Naive thymus-derived CD8-positive, alpha-beta T cell (primary cell): ENCODE measurements around the gene TSPO. TPM values are rescaled to one million over a fixed set of nuclear protein-coding genes. Genes with fewer than 3 reads are reported as not detected.
A peak's percentile ranks its signal among the peaks of the same experiment; 100 is the strongest.

Experiments
- ATAC-seq, 2 donors: fragments of 150-1000 bp; cut with Tn5 transposase in 1 of 2; sonication (Bioruptor Pico), chemical (Tn5 transposase) in 1 of 2; 1 replicate in 1 of 2; 2 replicates in 1 of 2; pipeline ENCODE4 v1.10.0; 2021; ENCODE audit warnings: mild to moderate bottlenecking in 2 of 2, moderate library complexity in 2 of 2
- POLR2A ChIA-PET: fragments of 350-600 bp; sonication (Branson Sonifier 250); formaldehyde crosslinking; loops from one replicate; lab custom pipeline; 2021; ENCODE audit warnings: antibody characterized with exemption; lab: Charles Lee
- DNase-seq, 10 donors: peaks; one replicate each; pipeline versions ENCODE4 v3.0.0 to v3.0.0-alpha.2; 2020 to 2022
- H3K27ac Mint-ChIP-seq, 10 donors: one replicate each; pipeline ENCODE4 v1.8.0; 2020 to 2022; ENCODE audit warnings: mild to moderate bottlenecking in 10 of 10, mixed read lengths in 10 of 10, moderate library complexity in 4 of 10, inconsistent platforms in 1 of 10
- H3K27me3 Mint-ChIP-seq, 5 donors: one replicate each; pipeline ENCODE4 v1.8.0; 2021 to 2022; ENCODE audit warnings: mixed read lengths in 5 of 5
- H3K36me3 Mint-ChIP-seq, 3 donors: one replicate each; pipeline ENCODE4 v1.8.0; 2020 to 2022; ENCODE audit warnings: mixed read lengths in 3 of 3, mild to moderate bottlenecking in 2 of 3, inconsistent platforms in 1 of 3
- H3K4me1 Mint-ChIP-seq, 4 donors: one replicate each; pipeline ENCODE4 v1.8.0; 2021 to 2022; ENCODE audit warnings: mixed read lengths in 4 of 4
- H3K4me3 Mint-ChIP-seq, 10 donors: one replicate each; pipeline ENCODE4 v1.8.0; 2020 to 2022; ENCODE audit warnings: mild to moderate bottlenecking in 10 of 10, mixed read lengths in 10 of 10, moderate library complexity in 6 of 10, inconsistent platforms in 1 of 10
- H3K9me3 Mint-ChIP-seq, 9 donors: one replicate each; pipeline ENCODE4 v1.8.0; 2020 to 2022; ENCODE audit warnings: mixed read lengths in 9 of 9, mild to moderate bottlenecking in 3 of 9, inconsistent platforms in 1 of 9, moderate library complexity in 1 of 9
- polyA plus RNA-seq, 3 donors: library from polyadenylated mRNA; unstranded; fragments of 300-500 nt; fragmentation: Illumina TruSeq; gene quantifications; one replicate each; pipeline ENCODE4 v1.2.3, GENCODE V29; 2021
- total RNA-seq, 8 experiments: library from RNA in 2 of 8; stranded (reverse) in 2 of 8; gene quantifications; one replicate each; pipeline ENCODE4 v1.2.3 and lab custom pipeline; 2021 to 2026

Gene TSPO
- total and polyA plus RNA-seq, 5 experiments from 2014 or later = 64.0 to 305 (median 284) TPM

DNA sequence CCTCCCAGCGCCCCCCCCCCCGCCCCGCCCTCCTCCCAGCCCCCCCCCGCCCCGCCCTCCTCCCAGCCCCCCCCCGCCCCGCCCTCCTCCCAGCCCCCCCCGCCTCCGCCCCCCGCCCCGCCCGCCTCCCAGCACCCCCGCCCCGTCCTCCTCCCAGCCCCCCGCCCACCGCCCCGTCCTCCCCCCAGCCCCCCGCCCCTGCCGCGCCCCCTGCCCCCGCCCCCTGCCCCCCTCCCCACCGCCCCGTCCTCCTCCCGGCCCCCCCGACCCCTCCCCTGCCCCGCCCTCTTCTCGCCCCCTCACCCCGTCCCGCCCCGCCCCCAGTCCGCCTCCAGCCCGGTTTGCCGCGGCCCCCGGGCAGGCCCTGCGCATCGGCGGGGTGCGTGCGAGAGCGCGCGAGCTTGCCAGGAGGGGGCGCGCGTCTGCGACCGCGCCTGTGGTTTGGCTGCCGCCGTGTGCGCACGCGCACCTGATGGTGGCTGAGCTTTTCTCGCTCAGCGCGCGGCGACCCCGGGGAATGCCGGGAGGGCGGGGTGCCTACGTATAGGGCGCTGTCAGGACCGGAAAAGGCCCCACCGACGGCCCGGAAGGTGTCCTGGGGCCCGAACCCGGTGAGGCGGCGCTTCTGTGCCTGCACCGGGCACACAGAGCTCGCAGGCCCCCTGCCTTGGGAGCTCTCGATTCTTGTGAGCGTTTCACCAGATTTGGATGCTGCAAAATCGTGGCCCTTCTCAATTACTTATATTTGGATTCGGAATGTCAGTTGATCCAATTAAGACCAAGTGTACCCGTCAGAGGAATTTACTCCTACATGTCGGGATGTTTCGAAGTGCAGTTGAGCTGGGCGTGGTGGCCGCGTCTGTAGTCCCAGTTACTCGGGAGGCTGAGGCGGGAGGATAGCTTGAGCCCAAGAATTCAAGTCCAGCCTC, 36.1 kb downstream of the TSPO start:
- peak; percentile 89 to 92 for ATAC-seq

DNA sequence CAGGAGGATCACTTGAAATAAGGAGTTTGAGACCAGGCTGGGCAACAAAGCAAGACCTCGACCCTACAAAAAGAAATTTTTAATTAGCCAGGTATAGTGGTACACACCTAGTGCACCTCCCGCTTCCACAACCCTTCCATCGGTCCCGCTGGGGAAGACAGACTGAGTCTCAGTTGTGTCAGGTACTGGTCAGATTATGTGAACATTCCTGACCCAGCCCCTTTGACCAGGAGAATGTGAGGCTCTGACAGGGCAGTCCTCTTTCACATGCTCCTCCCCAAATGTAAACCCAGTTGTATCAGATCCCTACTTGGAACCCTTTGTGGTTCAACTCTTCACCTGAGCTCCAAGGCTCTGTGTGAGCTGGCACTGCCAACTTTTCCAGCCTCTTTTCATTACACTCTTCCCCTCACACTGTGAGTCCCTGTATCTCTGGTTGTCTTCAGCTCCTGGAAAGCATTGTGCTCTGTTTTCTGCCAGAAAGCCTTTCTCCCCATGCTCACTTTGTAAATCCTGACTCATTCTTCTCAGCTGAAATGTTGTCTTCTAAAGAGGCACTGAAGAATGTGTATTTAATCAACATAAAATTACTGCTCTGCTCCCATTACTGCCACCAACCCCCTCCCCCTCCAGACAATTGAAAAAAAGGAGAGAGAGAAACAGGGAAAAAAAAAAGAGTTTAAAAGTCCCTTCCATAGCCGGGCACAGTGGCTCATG, 37.6 kb downstream of the TSPO start:
- DNase-seq (peak in 1 of 10 donors; percentile 51), ATAC-seq (no peak)
- Mint-ChIP-seq H3K9me3 (peaks cover 0 to 3% (median 0%) of the 10 kb centered on the region in 9 donors), H3K36me3 (peaks cover 0 to 2% (median 0%) of the 10 kb centered on the region in 3 donors), H3K4me3 (peak overlapping the region in 8 of 10 donors; percentile 37 to 71 (median 54)), H3K4me1 (peaks cover 8 to 25% (median 18%) of the 10 kb centered on the region in 4 donors), H3K27me3 (peaks cover 0 to 2% (median 0%) of the 10 kb centered on the region in 5 donors), H3K27ac (peak overlapping the region in 9 of 10 donors; percentile 49 to 95 (median 91))
- POLR2A ChIA-PET = interaction anchor here (0.6 to 1.5 kb wide), 5 partner anchors 10 to 330 kb away, joined by 3 to 5 read pairs (median 4); no protein-coding TSS in a partner anchor

More for the DNA sequence above, 36.1 kb downstream of the TSPO start:
- peak overlapping the region; percentile 74 to 87 (median 83) for H3K4me3 Mint-ChIP-seq
- peak; percentile 93 to 98 (median 95) for DNase-seq
- H3K27ac Mint-ChIP-seq = peak overlapping the region; percentile 94 to 99 (median 98)
- H3K4me1 Mint-ChIP-seq = peaks cover 13 to 30% (median 20%) of the 10 kb centered on the region in 4 donors
- POLR2A ChIA-PET = interaction anchor here (0.6 to 2.8 kb wide), 11 partner anchors 8 to 1292 kb away, joined by 3 to 33 read pairs (median 4); partner anchors contain the start of genes ARFGAP3, BIK, CYB5R3 and MCAT
- peaks cover 0 to 2% (median 0%) of the 10 kb centered on the region in 5 donors for H3K27me3 Mint-ChIP-seq
- H3K36me3 Mint-ChIP-seq = peaks cover 0 to 2% (median 2%) of the 10 kb centered on the region in 3 donors
- H3K9me3 Mint-ChIP-seq = peaks cover 0 to 3% (median 0%) of the 10 kb centered on the region in 9 donors

DNA sequence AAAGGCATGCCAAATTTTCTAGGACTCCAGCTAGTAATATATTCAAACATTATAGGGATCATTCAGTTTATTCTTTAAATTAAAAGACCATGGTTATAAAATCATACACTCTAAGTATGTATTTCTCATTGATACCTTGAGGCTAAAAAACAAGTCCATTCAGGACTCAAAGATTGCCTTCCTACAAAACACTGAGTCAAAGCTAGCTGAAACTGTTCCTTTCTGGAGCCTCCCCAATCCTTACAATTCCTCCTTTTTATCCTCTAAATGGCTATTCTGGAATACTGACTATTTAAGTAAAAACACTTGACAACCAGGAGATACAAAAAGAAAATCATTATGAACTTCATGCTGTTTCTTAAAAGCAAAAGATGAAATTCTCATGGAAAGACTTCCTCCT, 40.5 kb downstream of the TSPO start:
- peaks cover 0 to 2% (median 0%) of the 10 kb centered on the region in 3 donors for H3K36me3 Mint-ChIP-seq
- H3K9me3 Mint-ChIP-seq = peaks cover 0 to 3% (median 0%) of the 10 kb centered on the region in 9 donors
- DNase-seq (no peak), ATAC-seq (no peak)
- peaks cover 0 to 2% (median 0%) of the 10 kb centered on the region in 5 donors for H3K27me3 Mint-ChIP-seq
- POLR2A ChIA-PET = no interaction called here
- peaks cover 0 to 9% (median 4%) of the 10 kb centered on the region in 4 donors for H3K4me1 Mint-ChIP-seq
- no peak overlapping the region for H3K27ac Mint-ChIP-seq
- H3K4me3 Mint-ChIP-seq = no peak overlapping the region

- POLR2A ChIA-PET = interaction anchor here (0.6 kb wide), 1 partner anchor 1011 kb away, joined by 3 read pairs; no protein-coding TSS in a partner anchor
- no peak overlapping the region for H3K27ac Mint-ChIP-seq
These were observed 46.0 kb downstream of the TSPO start for GRCh38 chr22:43197271-43197941.

DNA sequence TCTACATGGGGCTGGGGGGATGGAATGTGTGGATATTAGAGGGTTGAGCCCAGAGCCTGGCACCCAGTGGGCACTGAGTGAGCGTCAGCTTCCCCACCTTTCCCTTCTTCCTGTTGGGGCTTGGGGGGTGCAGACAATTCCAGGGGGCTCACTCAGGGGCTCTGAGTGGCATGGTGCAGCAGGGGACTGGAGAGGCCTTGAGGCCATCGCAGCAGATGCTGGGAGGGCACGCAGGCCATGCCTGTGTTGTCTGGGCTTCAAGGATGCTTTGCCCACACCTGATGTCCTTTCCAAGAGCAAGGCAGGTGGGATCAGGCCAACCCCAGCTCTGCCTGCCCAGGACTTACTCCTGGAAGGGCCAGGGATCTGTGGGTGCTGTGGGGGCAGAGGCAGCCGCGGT, 46.8 kb downstream of the TSPO start:
- H3K27ac Mint-ChIP-seq = peak overlapping the region in 1 of 10 donors; percentile 49
- no peaks in the 10 kb centered on the region for H3K36me3 Mint-ChIP-seq
- H3K9me3 Mint-ChIP-seq = no peaks in the 10 kb centered on the region
- POLR2A ChIA-PET = interaction anchor here (0.6 kb wide), 1 partner anchor 1011 kb away, joined by 3 read pairs; no protein-coding TSS in a partner anchor
- H3K4me1 Mint-ChIP-seq = no peaks in the 10 kb centered on the region
- ATAC-seq (no peak), DNase-seq (peak in 1 of 10 donors; percentile 10)
- H3K4me3 Mint-ChIP-seq = no peak overlapping the region
- H3K27me3 Mint-ChIP-seq = peaks cover 0 to 3% (median 0%) of the 10 kb centered on the region in 5 donors

More at GRCh38 chr22:43197271-43197941, 46.0 kb downstream of the TSPO start:
- Mint-ChIP-seq H3K4me3 (no peak overlapping the region), H3K36me3 (no peaks in the 10 kb centered on the region), H3K27me3 (peaks cover 0 to 3% (median 0%) of the 10 kb centered on the region in 5 donors), H3K4me1 (no peaks in the 10 kb centered on the region), H3K9me3 (no peaks in the 10 kb centered on the region)
- DNase-seq (peak in 1 of 10 donors; percentile 4), ATAC-seq (no peak)

GRCh38 chr22:43198936-43199335, 47.6 kb downstream of the TSPO start:
- no peak overlapping the region for H3K27ac Mint-ChIP-seq
- POLR2A ChIA-PET = no interaction called here
- H3K36me3 Mint-ChIP-seq = no peaks in the 10 kb centered on the region
- no peak overlapping the region for H3K4me3 Mint-ChIP-seq
- DNase-seq = peak in 1 of 10 donors; percentile 4
- ATAC-seq = no peak
- no peaks in the 10 kb centered on the region for H3K9me3 Mint-ChIP-seq
- no peaks in the 10 kb centered on the region for H3K4me1 Mint-ChIP-seq
- H3K27me3 Mint-ChIP-seq = peaks cover 0 to 3% (median 0%) of the 10 kb centered on the region in 5 donors

DNA sequence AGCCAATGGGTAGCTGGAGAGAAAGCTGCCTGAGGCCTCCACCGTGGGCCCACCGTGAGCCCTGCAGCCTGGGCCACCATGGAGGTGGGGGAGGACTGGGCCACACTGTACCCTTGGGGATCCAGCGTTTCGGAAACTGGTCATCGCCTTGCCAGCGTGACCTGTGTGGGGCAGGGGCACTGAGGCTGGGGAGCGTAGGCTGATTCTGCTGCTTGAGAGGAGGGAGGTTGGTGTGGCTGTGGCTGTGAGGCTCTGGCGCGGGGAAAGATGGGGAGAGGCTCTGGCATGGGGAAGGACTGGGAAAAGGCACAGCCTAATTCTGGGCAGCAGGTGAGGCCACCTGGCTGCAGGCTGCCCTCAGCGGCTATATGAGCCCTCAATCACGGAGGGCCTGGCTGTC, 48.2 kb downstream of the TSPO start:
- Mint-ChIP-seq H3K27ac (peak overlapping the region in 1 of 10 donors; percentile 7), H3K4me3 (no peak overlapping the region), H3K27me3 (peaks cover 0 to 3% (median 0%) of the 10 kb centered on the region in 5 donors), H3K9me3 (no peaks in the 10 kb centered on the region), H3K36me3 (no peaks in the 10 kb centered on the region), H3K4me1 (no peaks in the 10 kb centered on the region)
- POLR2A ChIA-PET = interaction anchor here (0.5 kb wide), 1 partner anchor 10 kb away, joined by 5 read pairs; no protein-coding TSS in a partner anchor
- DNase-seq (peak in 1 of 10 donors; percentile 47), ATAC-seq (no peak)

DNA sequence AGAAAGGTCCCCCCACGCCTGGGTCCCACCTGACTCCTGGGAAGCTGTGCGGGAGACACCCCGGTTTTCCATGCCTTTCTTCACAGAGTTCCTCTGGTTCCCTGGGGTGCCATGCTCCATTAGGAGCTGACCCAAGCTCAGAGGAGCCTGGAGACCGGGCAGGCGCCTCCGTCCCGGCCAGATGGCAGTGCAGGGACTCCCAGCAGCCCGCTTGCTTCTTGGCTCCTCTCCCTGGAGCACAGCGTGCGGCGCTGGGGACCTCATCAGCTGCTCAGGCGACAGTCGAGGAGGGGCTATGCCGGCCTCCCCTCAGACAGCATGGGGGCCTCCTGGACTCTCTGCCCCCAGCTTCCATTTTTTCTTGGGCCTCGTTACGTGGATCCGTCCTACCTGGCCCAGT, 48.7 kb downstream of the TSPO start:
- Mint-ChIP-seq H3K36me3 (no peaks in the 10 kb centered on the region), H3K4me3 (no peak overlapping the region), H3K9me3 (no peaks in the 10 kb centered on the region), H3K4me1 (peaks cover 0 to 3% (median 1%) of the 10 kb centered on the region in 4 donors), H3K27me3 (peaks cover 0 to 3% (median 0%) of the 10 kb centered on the region in 5 donors), H3K27ac (no peak overlapping the region)
- ATAC-seq (no peak), DNase-seq (peak in 1 of 10 donors; percentile 36)
- POLR2A ChIA-PET = interaction anchor here (0.5 kb wide), 1 partner anchor 11 kb away, joined by 5 read pairs; no protein-coding TSS in a partner anchor

DNA sequence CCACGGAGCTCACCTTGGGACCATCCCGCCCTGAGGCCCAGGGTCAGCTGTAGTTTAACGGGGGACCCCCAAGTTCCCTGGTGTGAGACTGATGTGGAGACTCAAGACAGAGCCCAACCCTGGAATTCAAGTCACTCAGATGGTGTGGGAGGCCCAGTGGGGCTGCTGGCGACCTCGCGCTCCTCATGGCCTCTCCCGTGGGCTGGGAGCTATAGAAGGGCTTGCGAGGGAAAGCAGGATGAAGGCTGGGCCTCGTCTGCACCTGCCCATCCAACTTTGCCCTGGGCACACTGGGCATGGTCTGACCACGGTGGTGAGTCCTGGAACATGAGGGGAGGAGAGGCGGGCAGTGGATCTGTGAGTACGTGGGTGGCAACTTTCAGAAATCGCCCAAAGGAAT, 49.2 kb downstream of the TSPO start:
- Mint-ChIP-seq H3K4me1 (peaks cover 0 to 6% (median 3%) of the 10 kb centered on the region in 4 donors), H3K27ac (no peak overlapping the region), H3K36me3 (no peaks in the 10 kb centered on the region), H3K27me3 (peaks cover 0 to 3% (median 0%) of the 10 kb centered on the region in 5 donors), H3K9me3 (no peaks in the 10 kb centered on the region), H3K4me3 (no peak overlapping the region)
- POLR2A ChIA-PET = no interaction called here
- no peak for ATAC-seq
- DNase-seq = peak in 1 of 10 donors; percentile 32

- Mint-ChIP-seq H3K27me3 (peaks cover 0 to 3% (median 0%) of the 10 kb centered on the region in 5 donors), H3K4me1 (peaks cover 4 to 15% (median 11%) of the 10 kb centered on the region in 4 donors), H3K4me3 (no peak overlapping the region), H3K9me3 (no peaks in the 10 kb centered on the region), H3K27ac (no peak overlapping the region), H3K36me3 (no peaks in the 10 kb centered on the region)
- DNase-seq (peak in 1 of 10 donors; percentile 23), ATAC-seq (no peak)
- POLR2A ChIA-PET = no interaction called here
These were observed 50.3 kb downstream of the TSPO start for GRCh38 chr22:43201486-43202219.

DNA sequence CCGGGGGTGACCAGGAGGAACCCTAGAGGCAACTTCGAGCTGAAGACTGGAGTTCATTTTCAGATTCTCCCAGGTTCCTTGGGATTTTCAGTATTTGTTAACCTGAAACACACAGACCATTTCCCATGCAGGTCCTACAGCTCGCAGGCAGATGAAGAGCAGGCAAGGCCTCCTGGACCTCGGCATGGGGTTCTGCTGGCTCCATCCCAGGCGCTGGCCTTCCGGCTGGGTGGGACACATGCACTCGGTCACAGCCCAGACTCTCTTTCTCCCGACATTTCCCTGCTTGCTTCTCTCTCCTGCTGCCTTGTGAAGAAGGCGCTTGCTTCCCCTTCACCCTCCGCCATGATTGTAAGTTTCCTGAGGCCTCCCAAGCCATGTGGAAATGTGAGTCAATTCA, 51.0 kb downstream of the TSPO start:
- DNase-seq = peak in 1 of 10 donors; percentile 4
- no peak overlapping the region for H3K27ac Mint-ChIP-seq
- no peaks in the 10 kb centered on the region for H3K36me3 Mint-ChIP-seq
- no peak overlapping the region for H3K4me3 Mint-ChIP-seq
- peaks cover 0 to 3% (median 0%) of the 10 kb centered on the region in 5 donors for H3K27me3 Mint-ChIP-seq
- peaks cover 4 to 16% (median 12%) of the 10 kb centered on the region in 4 donors for H3K4me1 Mint-ChIP-seq
- H3K9me3 Mint-ChIP-seq = no peaks in the 10 kb centered on the region
- ATAC-seq = no peak
- POLR2A ChIA-PET = no interaction called here
